Fibroblast of pulmonary artery (primary cell): ENCODE measurements around the gene NCAPH2.

Experiments
- DNase-seq: peaks from one replicate; pipeline ENCODE4 v3.0.0-alpha.2; 2010; ENCODE audit warnings: low read depth
- H3K4me3 ChIP-seq: replicated peaks from 2 replicates; pipeline ENCODE4 v1.5.1; 2011; ENCODE audit warnings: low read depth, mild to moderate bottlenecking, control low read depth, low read length, moderate library complexity
- TF ChIP-seq, protein P1 (sequence below): IDR thresholded peaks from 2 replicates; pipeline ENCODE4 v1.5.1; 2011; ENCODE audit warnings: mild to moderate bottlenecking, control low read depth, low read length, inconsistent platforms; ENCODE audit errors: missing control alignments

The NCAPH2 gene

DNA sequence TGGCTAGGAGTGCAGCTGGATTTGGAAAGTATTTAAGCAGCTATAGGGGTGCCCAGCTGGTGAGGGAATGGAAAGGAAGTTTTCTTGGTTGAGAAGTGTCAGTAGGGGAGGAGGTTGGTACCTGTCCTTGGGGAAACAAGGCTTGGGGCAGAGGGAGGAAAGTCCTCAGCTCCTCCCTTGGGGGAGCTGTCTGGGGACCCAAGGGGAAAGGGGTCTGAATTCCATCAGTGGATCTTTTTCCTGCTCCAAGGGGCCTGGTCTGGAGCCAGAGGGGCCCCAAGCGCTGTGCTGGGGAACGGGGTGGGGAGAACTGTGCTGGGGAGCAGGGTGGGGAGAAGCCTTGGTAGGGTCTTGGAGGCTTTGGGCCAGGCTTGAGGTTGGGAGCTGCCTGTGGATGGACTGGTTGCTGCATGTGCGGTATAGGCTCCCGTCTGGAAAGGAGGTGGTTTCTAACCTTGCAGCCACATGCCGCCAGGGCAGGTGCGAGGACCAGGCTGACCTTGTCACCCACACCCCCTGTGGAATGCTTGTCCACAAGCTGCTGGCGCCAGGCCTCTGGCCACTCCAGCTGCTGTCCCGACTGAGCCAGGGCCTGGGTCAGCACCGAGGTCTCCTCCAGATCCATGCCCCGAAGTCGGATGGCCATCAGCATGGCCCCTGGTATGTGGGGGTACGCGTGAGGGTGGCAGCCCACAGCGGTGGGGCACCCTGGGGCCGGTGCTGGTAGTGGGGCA, 20.8 kb downstream of the NCAPH2 start:
- DNase-seq, result no peak
- H3K4me3 ChIP-seq, result peak overlapping the region; percentile 62
- TF ChIP-seq, protein P1, sequence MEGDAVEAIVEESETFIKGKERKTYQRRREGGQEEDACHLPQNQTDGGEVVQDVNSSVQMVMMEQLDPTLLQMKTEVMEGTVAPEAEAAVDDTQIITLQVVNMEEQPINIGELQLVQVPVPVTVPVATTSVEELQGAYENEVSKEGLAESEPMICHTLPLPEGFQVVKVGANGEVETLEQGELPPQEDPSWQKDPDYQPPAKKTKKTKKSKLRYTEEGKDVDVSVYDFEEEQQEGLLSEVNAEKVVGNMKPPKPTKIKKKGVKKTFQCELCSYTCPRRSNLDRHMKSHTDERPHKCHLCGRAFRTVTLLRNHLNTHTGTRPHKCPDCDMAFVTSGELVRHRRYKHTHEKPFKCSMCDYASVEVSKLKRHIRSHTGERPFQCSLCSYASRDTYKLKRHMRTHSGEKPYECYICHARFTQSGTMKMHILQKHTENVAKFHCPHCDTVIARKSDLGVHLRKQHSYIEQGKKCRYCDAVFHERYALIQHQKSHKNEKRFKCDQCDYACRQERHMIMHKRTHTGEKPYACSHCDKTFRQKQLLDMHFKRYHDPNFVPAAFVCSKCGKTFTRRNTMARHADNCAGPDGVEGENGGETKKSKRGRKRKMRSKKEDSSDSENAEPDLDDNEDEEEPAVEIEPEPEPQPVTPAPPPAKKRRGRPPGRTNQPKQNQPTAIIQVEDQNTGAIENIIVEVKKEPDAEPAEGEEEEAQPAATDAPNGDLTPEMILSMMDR, result no peak

DNA sequence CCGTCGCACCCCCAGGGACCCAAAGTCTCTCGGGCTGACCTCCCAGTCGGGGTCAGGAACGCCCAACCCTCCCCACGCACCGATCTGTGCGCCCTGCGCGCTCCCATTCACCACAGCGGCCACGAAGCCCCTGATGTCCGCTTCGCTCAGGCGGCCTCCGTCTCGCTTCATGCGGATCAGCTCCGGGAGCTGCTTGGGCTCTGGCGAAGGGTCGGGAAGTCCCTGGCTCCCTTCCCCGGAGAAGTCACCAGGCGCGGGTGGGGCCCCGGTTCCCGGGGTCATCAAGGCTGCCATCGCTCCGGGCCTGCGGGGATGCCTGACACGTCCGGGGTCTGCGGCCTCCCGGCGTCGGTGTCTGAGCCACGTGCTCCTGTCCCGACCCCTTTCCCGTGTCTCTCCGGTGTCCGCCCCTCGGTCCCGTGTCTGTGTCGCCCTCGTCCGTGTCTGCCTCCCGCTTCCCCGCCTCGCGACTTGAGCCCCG, 21.4 kb downstream of the NCAPH2 start:
- DNase-seq, result no peak
- H3K4me3 ChIP-seq, result peak overlapping the region; percentile 62
- TF ChIP-seq, protein P1, result no peak

DNA sequence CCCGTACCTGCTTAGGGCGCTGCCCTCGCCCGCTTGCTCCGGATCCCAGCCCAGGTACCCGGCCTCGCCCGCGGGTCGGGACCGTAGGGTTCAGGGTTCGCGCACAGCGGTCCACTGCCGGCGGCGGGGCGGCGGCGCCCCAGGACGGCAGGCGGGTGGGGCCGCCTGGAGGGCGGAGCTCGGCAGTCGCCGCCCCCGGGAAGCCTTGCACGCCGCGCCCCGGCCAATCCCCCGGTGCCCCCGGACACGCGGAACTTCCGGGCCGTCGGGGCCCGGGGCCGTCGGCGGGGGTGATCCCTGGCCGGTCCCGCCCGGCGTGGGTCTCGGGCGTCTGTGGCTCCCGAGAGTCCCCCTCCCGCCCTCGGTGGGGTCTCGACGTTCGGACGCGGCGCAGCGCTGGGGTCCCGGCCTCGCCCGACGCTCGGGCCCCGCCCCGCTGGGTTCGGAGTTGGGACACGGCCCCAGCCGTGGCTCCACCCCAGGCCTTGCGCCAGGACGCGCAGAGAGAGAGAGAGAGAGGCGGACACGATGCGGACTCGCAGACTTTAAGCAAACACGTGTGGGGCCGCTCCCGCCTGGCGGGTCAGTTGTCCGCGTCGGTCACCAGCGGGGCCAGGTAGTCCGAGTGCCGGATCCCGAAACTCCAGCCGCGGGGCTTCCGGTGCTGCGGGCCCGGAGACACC, 22.0 kb downstream of the NCAPH2 start, which contains the start of gene TYMP:
Gene TYMP (minus strand): TSS at position 116 of the 683 bp plus-strand sequence. CDS start 303 bp downstream, outside the sequence.
- DNase-seq, result peak; percentile 88
- TF ChIP-seq, protein P1, result no peak
- H3K4me3 ChIP-seq, result peak within 1 kb of the TSS; percentile 62

DNA sequence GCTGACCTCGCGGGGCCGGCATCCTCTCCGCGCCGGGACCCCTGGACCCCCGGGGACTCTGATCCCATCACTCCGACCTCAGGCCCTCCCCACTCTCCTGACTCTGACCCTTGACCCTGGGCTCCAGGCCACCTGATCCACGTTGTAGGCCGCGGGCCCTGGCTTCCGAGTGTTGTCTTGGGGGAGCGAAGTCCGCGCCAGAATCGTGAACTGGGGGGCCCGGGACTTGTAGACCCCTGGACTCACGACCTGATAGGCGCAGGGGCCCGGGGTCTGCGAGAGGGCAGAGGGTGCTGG, 22.5 kb downstream of the NCAPH2 start:
- DNase-seq, result peak; percentile 37
- TF ChIP-seq, protein P1, result no peak
- peak overlapping the region; percentile 62 for H3K4me3 ChIP-seq

DNA sequence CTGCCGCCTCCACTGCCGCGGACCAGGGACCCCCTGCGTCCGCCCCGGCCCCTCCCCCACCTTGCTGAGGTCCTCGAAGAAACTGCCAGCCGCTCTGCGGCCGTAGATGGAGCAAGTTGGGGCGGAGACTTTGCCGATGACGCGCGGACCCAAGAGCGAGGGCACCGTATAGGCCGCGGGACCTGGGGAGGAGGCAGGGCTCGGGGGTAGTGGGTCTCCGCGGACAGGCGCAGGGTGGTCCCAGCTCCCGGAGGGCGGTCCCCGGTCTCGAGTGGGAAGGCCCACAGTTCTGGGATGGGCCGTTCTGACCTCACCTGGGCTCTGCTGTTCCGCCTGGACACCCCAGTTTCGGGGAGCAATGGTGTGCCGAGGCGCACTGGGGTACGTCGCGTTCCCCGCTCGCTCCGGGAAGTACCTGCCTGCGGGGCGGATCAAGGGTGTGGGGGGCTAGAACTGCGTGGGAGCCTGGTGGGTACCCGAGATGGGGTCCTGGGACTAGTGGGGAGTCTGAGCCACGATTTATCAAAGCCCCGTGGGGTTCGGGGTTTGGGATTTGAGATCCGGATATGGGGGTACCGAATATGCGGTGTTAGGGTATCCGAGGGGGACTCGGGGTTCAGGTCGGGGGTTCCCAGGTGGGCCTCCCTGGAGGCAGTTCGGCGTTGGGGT, 23.0 kb downstream of the NCAPH2 start:
- peak overlapping the region; percentile 62 for H3K4me3 ChIP-seq
- peak; percentile 90 for DNase-seq
- TF ChIP-seq, protein P1, result no peak

DNA sequence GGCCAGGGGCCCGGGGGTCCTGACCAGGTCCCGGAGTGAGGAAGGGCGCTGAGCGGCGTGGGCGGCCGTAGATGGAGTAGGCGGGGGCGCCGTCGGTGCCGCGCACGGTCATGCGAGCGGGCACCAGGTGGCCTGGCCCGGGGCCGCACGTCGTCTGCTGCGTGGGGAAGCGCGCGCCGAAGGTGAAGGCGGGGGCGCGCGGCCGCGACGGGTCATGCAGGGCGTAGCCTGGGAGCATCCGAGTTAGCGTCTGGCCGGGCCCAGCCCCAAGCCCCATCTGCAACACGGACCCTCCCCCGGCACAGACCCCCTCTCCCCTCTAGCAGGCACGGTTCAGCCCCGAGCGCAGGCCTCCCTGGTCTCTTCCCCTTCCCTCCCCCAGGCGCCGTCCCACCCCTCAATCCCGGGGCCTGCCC, 23.5 kb downstream of the NCAPH2 start:
- peak overlapping the region; percentile 62 for H3K4me3 ChIP-seq
- peak; percentile 42 for DNase-seq
- TF ChIP-seq, protein P1, result no peak
